NCI-H2029 treated with DMSO at 0.1 percent for 48 hours (cell line): Measurements from ENCODE around the gene DDI2.

Experiments
- DNase-seq: peaks from one replicate; lab custom pipeline; 2025; lab: John Stamatoyannopoulos, UW

The DDI2 gene

DNA sequence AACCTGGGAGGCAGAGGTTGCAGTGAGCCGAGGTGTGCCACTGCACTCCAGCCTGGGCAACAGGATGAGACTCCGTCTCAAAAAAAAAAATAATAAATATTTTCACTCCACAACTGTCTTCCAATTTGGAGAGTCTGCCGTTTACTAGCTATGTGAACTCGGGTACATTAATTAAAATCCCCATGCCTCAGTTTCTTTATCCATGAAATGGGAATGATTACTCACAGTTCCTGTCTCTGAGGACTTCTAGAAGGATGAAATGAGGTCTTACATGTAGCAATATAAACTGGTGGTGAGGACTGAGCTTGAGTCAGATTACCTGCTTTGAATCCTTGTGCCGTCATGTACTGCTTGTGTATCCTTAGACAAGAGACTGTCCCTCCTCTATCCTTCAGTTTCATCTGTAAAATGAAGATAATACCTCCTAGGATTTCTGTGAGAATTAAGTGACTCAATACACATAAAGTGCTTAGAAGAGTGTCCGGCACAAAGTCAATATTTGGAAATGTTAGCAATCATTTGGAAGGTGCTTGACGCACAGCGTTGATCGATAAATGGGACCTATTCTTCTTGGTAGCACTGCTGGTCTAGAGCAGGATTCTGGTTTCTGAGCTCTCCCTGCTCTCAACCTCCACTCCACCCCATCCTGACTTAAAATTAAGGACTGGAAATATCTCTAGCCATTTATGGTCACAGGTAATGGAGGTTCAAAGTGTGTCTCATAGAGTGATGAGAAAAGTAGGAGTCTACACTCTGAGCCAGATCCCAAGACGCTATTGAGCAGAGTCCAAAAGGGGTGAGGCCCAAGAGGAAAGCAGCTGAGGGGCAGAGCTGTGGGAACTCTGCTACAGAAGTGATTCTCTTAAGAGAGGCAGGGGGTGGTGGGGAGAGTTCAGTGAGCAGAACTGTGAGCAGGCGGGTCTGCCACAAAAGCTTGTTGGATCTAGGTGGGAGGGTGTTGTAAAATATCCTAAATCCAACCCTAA, 11.6 kb upstream of the DDI2 start:
- DNase-seq: no peak

DNA sequence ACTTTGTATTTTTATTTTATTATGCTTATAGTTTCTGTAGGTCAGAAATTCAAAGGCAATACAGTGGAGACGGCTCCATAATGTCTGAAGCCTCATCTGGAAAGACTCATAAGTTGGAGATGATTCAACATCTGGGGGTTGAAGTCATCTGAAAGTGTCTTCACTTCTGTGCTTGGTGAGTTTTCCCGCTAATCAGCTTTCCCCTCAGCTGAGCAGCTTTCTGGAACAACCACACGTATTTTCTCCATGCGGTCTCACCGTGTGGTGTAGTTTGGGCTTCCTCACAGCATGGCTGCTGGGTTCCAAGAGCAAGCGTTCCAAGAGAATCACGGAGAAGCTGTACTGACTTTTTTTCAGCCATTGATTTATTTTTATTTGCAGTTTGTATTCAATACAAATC, 7.6 kb upstream of the DDI2 start:
- DNase-seq: no peak

DNA sequence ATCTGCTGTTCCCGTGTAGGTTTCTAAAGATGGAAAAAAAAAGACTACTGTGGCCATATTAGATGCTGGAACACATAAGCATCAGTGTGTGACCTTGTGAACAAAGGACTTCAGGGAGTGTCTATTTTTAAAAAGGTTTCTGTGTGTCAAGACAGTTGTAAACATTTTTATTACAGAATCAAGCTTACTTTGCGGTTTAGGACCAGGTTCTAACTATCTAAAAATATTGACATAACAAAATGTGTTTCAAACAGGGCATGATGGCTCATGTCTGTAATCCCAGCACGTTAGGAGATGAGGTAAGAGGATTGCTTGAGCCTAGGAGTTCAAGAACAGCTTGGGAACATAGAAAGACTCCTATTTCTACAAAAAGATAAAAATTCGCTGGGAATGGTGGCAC, 7.1 kb upstream of the DDI2 start:
- no peak for DNase-seq

DNA sequence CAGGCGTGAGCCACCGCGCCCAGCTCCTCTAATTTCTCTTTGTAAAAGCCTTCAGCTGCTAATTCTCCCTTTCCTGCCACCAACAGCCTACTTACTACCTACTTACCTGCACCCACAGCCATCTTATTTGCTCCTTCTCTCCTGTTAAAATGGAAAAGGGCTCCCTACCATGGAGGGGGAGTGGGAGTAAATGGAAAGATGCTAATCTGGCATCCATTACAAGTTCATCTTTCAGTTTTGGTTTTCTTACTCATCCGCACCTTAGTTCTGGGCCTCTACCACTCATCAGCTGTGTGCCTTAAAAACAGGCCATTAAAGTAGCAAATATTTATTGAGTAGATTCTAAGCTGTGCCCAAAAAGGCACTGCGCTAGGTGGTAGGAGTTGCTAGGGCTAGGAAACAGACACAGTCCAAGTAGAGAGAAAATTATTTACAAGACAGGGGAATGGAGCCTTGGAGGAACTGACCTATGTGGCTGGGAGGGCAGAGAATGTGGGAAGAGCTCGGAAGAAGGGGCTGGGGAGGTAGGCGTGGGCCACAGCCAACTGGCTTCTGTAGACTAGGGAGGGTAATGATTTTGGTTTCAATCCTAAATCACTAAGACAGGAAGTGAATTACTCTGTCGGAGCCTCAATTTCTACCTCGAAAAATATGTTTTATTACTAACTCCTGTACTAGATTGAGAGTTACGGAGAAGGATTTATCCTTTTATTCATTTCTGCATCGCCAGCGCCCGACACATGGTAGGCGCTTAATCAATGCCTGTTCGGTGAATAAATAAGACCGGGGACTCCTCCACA, 685 bp upstream of the DDI2 start:
- DNase-seq: no peak

DNA sequence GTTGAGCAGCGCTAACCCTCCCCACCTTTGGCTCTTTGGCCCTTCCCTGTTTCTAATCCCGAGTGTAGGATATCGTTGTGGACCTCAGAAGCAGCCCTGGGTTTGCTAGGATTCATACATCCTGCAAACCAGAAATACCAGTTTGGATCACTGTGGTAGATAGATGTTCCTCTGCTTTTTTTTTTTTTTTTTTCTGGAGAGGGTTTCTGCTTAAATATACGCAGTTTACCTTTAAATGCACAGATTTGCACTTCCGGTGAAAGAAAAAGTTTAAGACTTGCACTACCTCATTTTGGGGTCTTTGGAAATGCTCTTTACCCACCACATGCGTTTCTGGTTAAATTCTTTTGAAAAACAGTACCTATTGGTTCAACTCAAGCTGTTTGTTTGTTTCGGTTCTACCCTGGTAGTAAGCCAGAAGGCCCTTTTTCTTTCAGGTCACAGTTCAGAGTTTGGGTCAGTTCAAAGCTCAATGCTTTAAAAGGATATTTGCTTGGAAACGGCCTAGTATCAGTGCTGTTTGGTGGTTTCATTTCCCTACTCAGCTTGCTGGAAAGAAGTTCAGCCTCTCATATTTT, 908 bp downstream of the DDI2 start:
- DNase-seq: no peak

DNA sequence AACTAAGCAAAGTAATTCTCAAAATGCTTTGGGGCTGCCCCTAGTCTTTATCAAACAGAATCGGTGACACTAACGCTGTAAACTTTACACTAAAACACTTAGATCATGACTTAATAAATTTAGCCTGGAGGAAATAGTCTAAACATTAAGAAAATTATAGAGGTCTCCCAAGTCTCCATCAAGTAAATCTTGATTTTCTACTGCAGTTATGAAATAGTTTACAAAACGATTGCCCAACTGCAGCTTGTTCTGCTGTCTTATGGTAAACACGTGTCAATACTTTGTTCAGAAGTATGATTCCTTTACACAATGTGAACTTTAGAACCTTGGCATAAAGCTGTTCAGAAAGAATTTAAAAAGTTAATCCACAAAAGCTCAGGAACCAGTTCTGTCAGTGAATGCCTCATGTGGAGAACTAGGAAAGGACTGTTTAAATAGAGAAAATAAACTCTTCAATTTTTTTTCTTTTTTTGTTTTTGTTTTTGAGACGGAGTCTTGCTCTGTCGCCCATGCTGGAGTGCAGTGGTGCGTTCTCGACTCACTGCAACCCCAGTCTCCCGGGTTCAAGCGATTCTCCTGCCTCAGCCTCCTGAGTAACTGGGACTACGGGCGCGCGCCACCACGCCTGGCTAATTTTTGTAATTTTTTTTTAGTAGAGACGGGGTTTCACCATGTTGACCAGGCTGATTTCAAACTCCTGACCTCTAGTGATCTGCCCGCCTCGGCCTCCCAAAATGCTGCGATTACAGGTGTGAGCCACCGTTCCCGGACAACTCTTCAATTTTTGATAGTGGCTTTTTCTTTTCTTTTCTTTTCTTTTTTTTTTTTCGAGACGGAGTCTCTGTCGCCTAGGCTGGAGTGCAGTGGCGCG, 1.6 kb downstream of the DDI2 start:
- DNase-seq: no peak

DNA sequence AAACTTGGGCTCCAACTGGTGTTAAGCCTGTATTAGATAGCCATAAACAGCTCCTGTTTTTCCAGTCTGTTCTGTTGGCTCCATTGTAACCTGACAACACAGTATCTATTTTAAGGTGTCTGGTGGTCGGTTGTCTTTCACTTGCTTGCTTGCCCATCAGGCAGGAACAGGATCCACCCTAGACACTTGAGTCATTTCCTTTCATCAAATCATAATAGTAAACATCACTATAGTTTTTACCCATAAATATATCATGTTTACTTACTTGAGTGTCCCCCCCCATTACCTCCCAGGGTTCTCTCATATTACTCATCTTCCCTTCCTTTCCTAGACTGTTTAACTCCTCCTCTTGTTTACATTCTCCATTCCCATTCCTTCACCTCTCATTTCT, 2.9 kb downstream of the DDI2 start:
- DNase-seq: peak; percentile 52

DNA sequence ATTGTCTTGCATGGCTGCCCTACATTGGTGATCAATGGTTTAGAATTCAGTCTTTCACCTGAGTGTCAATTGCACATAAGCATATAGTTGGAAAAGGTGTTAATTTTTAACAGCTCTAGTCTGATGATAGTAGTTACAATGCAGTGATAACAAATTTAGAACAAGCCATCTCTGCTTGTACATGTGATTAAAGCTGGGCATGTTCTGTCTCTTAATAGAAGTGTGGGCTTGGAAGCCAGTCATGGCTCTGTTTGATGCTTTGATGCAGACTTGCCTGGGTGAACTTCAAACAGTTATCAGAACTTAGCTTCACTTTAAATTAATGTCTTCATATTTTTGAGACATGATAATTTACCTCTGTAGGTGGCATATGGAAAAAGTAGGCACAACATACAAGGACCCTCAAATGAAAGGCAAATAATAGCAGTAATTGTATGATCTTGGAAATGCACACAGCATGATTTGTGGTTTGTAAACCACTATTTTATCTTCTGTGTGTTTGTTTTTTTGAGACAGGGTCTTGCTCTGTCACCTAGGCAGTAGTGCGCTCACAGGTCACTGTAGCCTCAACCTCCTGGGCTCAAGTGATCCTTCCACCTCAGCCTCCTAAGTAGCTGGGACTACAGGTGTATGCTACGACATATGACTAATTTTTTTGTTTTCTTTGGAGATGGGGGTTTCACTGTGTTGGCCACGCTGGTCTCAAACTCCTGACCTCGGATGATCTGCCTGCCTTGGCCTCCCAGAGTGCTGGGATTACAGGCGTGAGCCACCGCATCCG, 3.8 kb downstream of the DDI2 start:
- no peak for DNase-seq

DNA sequence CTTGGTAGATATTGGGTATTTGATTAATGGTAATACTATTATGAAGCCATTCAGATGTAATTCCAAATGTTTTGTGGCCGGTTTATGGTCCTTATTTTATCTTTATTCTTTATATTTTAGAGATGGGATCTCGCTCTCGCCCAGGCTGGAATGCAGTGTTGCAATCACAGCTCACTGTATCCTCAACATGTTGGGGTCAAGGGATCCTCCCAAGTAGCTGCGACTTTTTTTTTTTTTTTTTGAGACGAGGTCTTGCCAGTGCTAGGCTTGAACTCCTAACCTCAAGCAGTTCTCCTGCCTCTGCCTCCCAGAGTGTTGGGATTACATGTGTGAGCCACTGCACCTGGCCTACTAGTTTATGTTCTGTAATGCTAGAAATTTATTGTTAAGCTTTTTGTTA, 4.7 kb downstream of the DDI2 start:
- DNase-seq: no peak

DNA sequence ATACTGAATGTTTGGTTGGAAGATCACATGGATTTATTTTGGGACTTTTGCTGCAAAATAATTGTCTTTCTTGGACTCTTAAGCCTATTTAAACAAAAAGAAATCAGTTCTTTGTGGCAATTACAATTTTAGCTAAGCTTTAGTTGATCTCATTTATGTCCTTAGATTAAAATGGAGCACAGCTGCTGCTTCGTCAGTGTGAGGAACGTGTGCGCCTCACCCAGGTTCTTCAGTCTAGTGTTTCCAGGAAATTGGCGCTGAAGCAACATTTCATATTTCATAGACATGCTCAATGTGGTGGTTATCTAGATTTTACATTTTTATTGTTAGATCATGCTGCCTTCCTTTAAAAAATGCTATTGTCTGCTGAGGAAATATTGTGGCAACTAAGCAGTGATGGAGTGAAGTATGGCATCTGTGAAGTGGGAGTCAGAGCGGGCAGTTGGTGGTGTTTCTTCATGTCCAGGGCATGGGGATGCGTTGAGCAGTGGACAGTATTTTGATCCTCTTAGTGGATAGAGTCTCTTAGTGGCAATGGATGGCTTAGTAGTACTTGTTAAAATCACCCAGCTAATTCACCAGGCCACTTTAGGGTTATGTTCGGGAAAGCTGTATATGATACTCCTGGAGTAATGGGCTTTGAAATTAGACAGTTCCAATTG, 5.6 kb downstream of the DDI2 start:
- no peak for DNase-seq

DNA sequence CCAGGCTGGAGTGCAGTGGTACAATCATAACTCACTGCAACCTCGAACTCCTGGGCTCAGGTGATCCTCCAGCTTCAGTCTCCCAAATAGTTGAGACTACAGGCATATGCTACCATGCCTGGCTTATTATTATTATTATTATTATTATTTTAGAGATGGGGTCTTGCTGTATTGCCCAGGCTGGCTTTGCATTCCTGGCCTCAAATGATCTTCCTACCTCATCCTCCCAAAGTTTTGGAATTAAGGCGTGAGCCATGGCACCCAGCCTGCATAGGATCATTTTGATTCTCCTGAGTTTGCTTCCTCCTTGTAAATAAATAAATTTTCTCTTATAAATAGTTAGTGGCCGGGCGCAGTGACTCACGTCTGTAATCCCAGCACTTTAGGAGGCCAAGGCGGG, 6.2 kb downstream of the DDI2 start:
- no peak for DNase-seq

DNA sequence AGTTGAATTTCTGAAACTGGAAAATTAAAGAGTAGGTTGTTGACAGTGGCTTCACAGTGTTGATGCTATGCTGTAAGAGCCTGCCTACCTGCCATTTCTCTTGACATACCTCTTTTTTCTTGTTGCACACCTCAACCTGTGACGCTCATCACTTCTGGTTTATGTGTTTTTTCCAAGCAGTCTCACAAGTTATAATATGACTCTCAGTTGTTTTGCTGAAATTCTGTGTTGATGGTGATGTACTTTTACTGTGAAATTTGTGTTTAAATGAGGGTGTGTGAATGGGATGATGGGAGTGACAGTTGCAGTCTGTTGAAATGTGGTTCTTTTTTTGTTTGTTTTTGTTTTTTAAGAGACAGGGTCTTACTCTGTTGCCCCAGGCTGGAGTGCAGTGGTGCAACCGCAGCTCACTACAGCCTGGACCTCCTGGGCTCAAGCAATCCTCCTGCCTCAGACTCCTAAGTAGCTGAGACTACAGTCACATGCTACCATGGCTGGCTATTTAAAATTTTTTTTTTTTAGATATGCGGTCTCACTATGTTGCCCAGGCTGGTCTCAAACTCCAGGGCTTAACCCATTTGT, 7.0 kb downstream of the DDI2 start:
- DNase-seq: no peak

DNA sequence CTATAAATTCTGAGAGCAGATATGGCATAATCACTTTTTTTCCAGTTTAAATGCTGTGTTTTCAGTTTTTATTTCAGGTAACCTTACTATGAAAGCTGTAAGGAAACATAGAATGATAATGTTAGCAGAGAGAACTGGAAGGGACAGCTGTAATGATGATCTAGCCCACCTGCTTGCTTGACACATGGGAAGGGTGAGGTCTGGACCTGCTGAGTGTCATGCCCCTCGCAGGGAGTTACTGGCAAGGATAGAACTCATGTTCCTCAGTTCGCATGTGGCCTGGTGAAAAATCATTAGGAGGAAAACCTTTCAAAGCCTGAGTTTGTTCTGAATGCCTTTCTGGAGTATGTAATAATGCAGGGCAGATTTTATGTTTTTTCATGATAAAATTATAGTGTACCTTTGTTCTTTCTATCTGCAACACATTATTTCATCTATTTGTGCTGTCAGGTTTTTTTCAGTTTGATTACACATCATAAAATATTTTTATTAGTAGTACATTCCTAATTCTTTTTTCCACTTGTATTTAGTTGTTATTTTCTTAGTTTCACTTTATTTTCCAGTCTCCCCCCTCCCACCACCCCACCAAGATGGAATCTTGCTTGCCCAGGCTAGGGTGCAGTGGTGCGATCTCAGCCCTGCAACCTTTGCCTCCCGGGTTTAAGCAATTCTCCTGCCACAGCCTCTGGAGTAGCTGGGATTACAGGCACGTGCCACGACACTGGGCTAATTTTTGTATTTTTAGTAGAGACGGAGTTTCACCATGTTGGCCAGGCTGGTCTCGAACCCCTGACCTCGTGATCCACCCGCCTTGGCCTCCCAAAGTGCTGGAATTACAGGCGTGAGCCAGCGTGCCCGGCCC, 8.0 kb downstream of the DDI2 start:
- DNase-seq: no peak

DNA sequence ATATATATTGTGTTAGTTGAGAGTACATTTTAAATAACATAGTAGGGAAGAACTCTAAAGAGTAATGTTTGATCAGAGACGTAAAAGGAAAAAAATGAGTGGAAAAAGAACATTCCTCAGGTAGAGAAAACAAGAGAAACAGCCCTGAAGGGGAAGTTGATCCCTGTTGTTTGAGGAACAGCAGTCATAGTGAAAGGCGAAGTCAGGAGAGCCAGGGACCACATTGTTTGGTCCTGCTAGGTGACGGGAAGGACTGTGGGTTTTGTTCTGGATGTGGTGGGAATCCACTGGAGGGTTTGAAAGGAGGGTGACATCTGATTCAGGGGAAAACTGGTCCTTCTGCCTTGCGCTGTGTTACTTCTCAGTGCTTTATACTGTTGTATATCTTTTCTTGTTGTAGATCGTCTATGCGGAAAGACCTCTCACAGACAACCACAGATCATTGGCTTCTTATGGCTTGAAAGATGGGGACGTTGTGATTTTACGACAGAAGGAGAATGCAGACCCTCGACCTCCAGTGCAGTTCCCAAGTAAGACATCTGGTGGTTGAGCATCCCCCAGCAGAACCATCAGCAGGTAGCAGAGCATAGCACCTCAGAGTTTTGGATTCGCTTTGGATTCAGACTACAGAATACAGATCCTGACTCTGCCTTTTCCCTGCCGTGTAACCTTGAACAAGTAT, 9.2 kb downstream of the DDI2 start:
- DNase-seq: no peak

DNA sequence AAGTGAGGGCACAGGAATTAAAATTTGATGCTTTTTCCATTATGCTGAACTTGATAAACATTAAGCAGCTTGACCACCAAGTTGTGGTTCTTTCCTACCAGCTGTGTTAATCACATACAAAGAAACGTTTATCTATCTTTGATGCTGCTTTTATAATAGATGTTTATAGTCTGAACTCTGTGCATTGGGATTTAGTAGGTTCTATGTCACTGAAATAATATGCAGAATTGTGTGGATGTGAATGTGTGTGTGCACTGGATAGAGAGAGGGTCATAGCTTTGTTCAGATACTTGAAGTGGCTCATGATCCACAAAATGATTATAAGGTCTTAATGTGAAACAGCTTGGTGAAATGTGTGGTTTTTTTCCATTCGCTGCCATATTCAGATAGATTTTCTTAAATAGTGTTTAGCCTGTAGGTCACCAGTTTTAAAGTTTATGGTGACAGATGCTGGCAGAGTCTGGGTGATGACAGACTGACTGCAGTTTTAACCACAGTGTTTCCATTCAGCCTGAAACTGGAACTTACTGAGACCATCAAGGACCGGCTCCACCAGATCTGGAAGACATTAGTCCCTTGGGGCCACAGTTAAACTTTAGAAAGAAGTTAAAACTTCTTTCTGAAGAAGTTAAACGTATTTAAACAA, 10.2 kb downstream of the DDI2 start:
- no peak for DNase-seq

DNA sequence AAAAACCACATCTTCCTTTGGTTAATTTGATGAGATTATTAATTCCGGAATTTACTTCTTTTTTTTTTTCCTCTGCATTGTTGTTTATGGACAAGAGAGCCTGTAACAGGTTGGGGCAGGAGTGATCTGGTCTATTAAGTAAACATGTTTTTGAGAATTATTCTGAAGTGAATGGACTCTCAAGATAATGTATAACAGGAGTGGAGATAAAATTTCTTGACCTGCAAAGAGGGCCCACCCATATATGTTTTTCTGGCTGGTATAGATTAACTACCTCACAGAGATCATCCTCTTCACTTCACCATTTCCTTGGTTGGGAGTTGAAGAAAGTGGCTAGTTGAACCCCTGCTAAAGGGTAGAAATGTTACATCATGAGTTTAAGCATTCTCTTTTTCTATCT, 10.7 kb downstream of the DDI2 start:
- no peak for DNase-seq

DNA sequence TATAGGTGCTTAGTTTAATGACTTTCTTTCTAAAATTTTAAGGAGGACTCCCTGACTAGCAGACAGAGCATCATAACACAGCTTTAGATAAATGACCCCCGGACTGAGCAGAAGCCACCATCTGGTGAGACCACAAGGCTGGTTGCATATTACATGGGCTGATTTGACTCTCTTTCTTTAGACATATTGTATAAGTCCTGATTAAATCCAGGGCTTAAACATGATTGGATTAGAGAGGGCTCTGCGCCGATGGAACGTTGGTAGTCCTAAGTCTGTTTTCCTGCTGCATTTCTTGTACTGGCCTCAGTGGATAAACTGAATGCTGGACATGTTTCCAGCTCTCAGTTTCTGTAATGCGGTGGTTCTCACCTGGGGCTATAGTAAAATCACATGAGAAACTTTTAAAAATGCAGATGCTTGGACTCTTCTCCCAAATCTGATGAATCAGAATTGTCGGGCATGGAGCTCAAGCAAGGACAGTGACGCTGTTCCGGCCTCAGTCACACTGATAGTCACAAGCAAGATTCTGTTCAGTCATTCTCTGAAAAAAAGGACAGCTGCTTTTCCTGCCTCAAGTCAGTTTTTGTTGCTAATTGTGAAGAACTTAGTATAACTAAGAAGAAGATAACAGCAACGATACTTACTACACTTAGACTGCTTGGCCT, 16.6 kb downstream of the DDI2 start:
- no peak for DNase-seq

DNA sequence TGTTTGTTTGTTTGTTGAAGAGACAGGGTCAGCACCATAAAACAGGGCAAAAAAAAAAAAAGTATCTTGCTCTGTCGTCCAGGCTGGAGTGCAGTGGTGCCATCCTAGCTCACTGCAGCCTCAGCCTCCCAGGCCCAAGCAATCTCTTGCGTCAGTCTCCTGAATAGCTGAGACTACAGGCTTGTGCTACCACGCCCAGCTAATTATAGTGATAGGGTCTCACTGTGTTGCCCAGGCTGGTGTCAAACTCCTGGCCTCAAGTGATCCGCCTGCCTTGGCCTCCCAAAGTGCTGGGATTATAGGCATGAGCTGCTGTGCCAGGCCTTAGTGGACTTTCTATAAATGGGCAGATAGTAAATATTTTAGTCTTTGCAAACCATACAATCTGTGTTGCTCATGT, 19.2 kb downstream of the DDI2 start:
- no peak for DNase-seq
